ENCODE data around the gene DST.

DST gene

DNA sequence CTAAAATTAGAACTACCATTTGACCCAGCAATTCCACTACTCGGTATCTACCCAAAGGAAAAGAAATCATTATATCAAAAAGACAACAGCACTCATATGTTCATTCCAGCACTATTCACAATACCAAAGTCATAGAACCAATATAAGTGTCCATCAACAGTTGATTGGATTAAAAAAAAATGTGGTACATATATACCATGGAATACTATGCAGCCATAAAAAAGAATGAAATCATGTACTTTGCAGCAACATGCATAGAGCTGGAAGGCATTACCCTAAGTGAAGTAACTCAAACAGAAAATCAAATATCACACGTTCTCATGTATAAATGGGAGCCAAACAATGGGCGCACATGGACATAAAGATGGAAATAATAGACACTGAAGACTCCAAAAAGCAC, 163.3 kb downstream of the DST start:
- DNase-seq: no peak

DNA sequence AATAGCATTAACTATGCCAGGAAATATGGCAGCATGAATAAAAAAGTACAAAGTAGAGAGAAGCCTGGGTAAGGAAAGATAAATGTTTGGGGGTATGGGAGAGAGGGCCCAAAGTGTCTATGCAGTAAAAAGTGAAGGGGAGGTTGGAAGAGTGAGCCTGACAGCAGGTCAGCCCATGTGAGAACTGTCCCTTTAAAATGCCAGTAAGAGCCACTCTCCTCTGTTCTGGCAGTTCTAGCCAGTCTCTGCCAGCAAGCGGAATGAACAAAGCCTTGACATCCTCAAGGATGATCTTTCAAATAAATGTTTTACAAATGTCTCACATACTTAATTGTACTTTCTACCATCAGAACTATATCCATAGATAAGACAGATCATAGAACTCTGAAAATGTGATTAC, 164.5 kb downstream of the DST start:
- DNase-seq: no peak

DNA sequence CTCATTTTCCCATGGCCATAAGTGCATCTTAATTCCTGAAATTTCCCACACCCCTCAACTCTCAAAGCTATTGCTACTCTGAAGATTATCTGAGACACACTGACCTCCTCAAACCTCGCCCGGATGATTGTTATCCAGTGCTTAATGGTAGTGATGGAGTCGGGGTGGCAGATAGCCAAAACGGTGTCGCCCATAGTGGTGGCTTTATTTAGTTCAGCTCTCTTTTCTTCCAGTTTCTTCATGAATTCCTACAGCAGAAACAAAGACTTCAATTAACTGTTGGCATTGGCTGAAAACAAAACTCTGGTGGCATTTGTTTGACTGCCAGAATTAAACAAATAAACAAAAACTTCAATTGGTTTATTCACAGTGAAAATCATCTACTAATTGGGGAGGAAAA, 165.4 kb downstream of the DST start:
- no peak for DNase-seq

DNA sequence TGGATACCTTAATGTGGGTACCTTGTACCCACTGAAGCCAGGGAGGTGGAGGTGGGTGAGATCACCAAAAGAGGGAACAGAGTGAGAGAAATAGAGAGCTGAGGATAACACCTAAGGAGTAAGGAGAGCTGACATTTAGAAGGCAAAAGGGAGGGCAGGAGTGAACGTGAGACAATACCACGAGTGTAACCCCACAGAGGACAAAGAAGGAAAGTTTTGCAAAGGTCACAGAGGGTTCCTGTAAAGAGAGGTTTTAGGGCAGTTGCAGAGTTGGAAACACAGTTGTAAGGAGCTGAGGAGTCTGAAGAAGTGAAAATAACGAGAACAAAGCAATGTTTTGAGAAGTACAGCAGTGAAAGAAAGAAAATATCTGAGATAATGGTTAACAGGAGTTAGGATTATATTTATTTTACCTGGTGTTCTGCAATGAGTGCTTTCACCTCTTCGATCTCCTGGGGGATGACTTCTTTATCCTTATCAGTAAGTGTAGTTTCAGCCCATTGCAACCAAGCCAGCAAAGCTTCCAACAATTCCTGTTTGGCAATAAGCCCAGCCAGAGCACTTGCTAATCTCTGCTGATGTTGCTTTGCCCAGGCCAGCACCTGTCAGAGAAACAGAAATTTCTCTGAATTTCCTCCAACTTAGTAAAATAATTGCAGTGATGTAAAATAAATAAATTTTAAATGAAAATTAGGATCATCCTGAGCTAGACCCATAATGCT, 166.8 kb downstream of the DST start:
- DNase-seq: no peak

DNA sequence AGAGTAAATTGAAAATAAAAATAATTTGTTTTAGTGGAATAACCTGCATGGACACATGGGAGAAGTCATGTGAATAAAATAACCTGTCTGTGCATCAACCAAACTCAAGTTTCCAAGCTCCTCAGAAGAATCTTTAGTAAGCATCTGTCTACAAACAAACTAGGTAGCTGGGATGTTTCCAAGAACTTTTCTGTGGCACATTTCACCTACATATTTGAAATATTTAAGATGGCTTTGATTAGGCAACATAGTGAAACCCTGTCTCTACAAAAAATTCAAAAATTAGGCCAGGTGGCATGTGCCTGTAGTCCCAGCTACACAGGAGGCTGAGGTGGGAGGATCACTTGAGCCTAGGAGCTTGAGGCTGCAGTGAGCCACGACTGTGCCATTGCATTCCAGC, 168.2 kb downstream of the DST start:
- DNase-seq: no peak

DNA sequence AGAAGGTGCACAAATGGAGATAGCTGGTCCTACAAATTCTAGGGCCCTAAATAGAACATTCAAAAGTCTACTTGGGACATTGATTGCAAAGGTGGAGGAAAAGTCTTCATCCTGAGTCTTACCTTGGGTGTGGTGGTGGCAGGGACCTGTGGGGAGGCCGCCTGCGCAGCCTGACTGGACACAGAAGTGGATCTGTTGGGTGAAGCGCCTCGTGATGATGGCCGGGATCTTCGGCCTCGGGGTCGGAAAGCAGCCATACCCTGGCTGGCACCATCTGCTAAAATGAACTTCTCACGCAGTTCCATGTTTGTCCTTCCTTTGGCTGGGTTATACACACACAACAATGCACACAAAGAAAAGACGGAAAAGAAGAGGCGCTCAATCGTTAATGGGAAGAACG, 179.2 kb downstream of the DST start:
- DNase-seq: no peak

DNA sequence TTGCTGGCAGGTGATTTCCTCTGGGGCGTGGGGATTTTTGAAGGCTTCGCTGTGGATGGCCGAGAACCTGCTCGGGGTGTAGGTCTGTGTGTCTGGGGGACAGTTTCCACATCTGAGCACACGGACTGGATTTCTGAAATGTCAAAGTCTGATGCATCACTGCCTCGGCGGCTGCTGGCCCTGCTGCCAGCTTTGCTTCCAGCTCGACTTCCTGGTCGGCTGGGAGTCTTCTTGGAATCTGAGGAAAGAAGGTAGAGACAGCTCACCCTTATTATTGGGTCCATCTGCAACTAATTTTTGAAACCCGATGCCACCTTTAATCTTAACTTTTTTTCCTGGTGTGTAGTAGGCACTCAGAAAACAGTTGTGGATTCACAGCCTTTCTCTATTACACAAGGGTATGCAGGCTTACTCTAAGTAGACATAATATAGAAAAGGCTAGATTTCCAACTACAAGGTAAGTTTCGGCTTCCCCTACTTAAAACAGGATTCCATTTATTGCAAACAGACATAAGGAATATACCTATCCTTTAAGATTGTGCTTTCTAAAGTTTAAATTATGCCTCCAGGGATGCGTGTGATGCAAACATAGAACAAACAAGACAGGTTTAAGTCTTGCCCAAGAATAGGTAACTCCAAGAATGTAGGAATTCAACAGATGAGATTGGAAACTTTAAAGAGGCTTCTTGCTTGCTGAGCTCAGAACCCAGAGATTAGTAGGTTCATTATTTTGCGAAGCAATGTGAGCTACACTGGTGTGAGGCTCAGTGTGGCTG, 183.5 kb downstream of the DST start:
- no peak for DNase-seq

DNA sequence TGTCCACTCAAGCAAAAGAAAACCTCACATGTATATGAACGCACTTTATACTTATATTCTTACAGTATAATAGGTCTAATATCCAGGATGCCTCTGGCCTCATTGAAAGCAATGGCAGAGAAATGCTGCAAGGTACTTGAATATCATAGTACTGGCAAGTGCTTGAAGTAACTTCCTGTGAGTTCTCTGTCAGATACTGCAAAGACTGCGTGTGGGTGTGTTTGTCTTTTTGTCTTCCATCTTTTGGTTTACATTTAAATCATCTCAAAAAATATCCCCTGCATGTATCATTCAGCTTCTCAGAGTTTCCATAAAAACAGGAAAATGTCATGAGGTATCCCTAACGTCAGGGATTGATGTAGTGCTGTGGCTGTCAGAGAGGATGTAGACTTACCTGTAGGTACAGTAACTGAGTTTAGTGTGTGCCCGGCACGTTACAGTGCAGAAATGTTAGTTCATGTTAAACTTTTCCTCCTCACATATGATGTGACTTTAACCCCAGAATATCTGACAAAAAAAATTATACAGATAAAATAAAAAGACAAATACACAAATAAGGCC, 184.3 kb downstream of the DST start:
- no peak for DNase-seq

DNA sequence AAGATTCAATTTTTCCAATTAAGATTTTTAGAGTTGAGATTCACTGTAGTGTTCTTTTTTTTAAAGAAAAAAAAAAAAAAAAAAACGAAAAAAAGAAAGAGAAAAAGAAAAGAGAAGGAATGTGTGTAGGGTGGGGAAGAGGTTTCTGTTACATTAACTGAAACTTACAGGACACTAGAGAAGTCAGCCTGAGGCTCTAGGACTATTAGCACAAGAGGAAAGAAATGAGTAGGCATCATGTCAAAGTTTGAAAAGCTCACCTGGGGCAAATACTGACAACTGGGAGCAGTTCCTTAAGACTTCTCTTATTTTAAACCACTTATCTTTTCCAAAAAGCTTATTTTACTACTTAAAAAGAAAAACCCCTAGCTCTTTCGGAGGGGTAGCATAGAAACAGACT, 185.9 kb downstream of the DST start:
- DNase-seq: no peak

DNA sequence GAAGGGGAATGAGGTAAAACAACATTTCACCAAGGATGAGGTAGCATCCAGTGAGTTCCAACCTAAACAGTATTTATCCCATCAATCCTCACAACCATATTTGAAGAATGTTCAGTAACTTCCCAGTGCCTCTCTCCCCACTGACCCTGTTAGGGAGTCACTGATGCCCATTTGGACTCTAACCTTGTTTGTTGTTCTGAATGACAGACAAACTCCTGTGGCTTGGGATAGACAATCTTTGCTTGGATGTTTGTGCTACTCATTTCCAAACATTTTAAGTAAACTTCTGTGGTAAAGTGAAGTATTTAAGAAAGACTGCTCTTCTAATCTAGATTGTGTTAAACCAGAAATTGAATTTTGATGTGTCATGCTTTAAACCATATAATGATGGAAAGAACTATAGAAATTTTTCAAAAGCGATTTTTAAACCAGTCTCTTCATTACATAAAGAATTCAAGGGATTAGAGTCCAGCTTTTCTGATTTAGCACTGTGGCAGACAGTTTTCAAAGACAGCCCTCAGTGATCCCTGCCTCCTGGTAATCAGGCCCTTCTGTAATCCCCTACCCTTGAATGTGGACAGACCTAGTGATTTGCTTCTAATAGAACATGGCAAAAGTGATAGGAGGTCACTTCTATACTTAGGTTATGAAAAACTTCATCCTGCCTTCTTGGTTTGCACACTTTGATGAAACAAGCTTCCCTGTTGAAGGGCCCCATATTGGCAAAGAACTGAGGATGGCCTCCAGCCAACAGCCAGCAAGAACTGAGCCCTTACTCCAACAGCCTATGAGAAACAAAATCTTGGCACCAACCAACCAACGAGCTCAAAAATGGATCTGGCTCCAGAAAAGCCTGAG, 191.6 kb downstream of the DST start:
- DNase-seq: no peak

DNA sequence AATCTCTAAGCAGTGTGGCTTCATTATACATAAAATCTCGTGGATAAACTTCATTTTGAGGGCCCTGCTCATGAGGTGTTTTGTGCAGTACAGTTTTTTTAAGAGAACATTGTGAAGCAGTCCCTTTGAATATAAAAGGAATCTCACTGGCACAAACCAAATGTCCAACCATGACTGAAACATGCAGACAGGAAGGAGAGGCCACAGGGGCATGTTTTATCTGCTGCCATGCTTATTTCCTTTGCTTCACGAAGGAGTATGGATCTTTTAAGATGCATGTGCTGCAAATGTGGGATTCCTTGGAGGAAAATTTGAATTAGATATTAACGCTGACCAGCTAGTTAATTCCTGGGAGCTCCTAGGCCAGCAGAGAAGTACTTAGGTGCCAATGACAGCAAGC, 192.3 kb downstream of the DST start:
- no peak for DNase-seq

DNA sequence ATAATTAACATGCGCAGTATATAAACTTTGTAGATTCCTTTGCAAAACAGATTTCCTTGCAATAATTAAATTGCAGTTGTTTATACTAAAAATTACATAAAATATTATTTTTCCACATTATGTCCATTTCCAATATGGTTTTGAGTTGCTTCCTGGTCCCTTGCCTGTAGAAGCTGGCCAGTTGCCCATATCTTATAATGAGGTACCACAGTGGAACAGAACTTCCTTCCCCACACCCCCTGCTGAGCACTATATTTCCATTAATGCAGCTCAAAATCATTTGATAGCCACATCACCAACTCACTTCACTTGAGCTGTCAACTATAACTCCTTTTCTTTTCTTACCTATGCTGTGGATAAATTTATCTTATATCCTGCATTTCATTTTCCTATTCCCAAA, 194.6 kb downstream of the DST start:
- DNase-seq: no peak

DNA sequence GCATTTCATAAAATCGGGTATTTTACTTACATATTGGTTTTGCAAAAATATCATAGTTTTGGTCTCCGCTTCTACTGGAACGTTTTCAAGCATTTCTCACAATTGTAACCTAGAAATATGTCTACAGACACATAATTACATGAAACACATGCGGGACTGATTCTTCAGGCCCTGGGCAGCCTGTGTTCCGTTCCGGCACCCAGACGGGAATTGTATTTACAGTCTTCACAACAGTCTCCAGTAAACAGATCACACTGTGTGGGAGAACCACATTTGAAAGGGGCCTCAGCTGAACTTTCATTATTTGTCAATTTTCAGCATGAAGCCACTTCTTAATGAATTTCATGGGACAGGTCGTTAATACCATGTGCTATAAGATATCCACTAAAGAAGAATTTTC, 196.9 kb downstream of the DST start:
- no peak for DNase-seq

DNA sequence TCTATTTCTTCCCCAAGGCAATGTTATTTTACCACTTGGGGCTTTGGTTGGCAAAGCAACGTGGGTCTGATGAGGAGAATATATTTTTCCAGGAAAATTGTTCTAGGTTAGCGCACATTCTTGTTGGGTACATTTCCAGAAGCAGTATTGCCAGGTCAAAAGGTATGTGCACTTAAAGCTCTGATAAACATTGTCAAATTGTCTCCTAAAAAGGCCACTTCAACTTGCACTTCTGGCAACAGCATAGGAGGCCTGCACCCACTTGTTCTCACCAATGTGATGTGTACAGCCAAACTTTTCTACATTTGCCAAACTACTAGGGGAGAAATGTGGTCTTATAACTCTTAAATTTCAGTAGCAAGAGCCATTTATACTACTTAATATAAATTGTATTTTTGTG, 197.8 kb downstream of the DST start:
- no peak for DNase-seq

DNA sequence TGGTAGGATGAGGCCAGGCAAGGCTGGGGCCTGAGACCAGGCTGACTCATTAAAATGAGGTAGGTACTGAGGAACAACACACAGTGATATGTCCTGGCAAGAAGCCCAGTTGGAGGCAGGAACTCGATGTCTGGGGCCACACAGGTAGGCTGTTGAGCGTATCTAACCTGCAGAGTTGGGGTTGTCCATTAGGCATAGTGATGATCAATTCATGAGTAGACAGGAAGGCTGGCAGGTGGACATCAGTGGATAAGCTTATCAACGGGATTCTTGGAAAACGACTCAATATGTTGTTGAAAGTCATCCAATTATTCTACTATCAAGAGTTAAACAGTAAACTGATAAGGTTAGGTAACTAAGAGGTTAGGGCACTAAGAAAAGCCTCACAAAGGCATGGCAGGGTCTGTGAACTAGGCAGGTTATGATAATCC, 202.1 kb downstream of the DST start:
- no peak for DNase-seq

DNA sequence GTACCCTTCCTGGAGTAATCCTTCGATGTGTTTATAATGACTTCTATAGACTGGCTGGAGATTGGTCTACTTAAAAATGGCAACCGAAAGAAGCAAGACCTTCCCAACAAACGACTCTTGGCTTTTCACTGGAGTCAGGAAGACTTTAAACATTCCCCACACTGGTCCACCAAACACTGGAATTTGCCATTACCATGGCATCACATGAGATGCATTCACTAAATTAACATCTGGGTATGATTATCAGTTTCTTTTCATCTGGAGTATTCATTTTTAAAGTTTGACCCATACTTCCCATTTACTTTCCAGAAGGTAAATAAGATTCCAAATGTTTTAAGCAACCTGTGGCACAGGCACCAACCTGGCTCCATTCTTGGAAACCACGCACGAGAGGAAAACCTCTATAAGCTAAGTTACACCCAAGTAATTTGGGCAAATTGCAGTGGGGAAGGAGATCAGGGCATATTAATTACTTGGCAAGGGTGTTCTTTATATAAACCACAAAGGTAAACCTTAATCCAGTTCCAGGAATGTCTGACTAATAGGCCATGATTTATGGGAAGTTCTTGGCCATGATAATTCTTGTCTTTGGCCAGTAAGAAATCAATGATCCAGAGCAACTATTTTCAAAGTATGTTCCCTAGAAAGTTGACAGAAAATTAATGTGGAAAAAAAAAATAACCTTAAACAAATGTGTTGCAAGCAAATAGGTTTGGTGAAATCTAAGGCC, 205.4 kb downstream of the DST start:
- DNase-seq: no peak

DNA sequence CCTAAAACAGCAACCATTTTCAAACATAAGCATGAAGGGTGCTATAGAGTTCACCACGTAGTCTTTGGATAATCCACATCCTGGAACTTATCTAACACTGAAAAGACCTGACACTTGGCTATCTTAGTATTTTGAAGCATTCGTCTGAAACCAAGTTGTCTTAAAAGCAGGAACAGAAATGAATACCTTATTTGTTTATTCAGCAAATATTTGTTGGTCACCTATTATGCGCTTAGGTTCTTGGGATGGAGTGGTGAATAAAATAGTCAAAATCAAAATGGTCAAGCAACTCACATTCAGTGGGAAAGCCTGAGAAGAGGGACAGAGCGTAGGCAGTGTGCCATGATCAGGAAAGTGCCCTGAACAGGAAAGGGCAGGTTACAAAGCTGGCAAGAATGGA, 206.9 kb downstream of the DST start:
- DNase-seq: no peak

DNA sequence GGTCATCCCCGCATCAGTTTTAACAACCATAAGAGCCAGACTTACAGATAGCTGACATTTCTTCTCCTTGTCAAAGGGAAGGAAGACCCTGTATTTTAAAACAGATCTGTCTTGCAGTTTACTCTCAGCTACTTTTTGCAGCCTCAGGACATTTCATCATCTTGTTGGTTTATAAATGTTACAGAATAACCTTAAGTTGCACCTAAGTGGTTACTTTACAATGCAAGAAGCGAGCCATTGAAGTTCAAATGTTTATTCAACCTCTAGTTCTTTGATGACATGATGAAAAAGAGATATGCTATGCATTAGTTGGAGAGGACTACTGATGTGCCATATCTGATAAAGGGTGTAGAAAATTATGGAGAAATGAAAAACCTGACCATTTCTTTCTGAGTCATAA, 207.4 kb downstream of the DST start:
- no peak for DNase-seq

DNA sequence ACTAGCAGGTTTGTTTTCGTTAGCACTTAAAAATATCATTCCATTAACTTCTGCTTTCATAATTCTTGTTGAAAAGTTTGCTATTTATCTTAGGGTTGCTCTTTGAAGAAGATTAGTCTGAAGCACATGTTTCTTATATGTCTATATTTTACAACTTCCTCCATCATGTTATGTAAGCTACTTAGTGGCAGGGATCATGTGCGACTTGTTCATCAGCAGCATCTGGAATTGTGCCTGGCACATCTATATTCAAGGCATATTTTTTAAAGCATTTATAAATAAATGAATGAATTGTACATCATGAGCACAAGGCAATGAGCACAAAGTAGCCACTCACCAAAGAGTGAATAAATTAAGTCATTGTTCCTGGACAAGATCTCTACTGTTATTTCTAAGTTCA, 208.1 kb downstream of the DST start:
- no peak for DNase-seq

DNA sequence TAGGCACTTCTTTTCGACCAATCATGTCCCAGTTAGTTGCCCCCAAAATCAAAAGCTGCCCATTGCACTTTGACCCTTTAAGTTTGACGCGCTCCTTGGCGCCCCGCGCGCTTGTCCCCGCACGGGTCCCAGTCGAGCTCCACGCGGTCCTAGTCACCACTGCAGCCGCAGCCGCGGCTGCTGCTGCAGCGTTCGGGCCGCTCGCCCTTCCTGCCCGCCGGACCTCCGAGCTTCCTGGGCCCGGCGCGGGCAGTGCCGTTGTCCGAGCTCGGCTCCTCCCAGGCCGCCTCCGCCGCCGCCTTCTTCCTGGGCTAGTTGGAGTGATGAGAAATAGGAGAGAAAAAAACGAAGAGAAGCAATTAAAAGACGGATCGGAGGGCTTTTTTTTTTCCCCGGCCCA, 209.6 kb downstream of the DST start:
- DNase-seq: no peak

DNA sequence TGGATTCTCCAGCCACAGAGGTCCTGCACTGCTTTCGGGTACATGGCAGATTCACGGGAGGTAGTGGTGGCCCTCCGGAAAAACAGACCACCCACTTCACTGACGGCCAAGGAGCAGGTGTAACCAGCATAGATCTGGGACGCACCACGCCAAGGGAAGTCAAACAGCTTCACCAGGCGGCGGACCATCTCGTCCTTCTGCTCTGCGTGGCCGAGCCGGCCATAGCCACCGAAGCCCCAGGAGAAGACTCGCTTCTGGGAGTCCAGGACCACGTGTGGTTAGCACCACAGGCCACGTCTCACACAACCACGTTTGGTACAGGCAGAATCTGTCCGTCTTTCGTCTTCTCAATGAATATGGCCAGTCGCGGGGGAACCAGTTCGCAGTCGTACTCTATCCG, 210.5 kb downstream of the DST start:
- no peak for DNase-seq
